Left ventricle myocardium inferior (tissue), 1 donor: ENCODE measurements around the gene ETF1. TPM values are rescaled to one million over a fixed set of nuclear protein-coding genes. Genes with fewer than 3 reads are reported as not detected.
A peak's percentile ranks its signal among the peaks of the same experiment; 100 is the strongest.

Experiments used
- DNase-seq: peaks from one replicate; pipeline ENCODE4 v3.0.0-alpha.2; 2020
- H3K27ac ChIP-seq: fragments of 200-600 bp; replicated peaks from 2 replicates; pipeline ENCODE4 v1.8.0; 2021
- H3K27me3 ChIP-seq: fragments of 200-600 bp; 2 replicates; pipeline ENCODE4 v1.8.0; 2021; ENCODE audit warnings: low read depth
- H3K36me3 ChIP-seq: fragments of 200-600 bp; 2 replicates; pipeline ENCODE4 v1.8.0; 2021
- H3K4me1 ChIP-seq: fragments of 200-600 bp; 2 replicates; pipeline ENCODE4 v1.8.0; 2021
- H3K4me3 ChIP-seq: fragments of 200-600 bp; 2 replicates; pipeline ENCODE4 v1.8.0; 2021; ENCODE audit warnings: mild to moderate bottlenecking, moderate library complexity
- H3K9me3 ChIP-seq: fragments of 200-600 bp; replicated peaks from 2 replicates; pipeline ENCODE4 v1.8.0; 2021
- CTCF ChIP-seq: fragments of 200-600 bp; IDR thresholded peaks from 2 replicates; pipeline ENCODE4 v1.8.0; 2021; ENCODE audit warnings: antibody characterized with exemption, mild to moderate bottlenecking, borderline replicate concordance
- intact Hi-C: fragments of 100-400 bp; cut with micrococcal nuclease; formaldehyde crosslinking; loops from one replicate; pipeline ENCODE4 v1.11.0; 2022
- total RNA-seq: library from RNA; stranded (reverse); fragmentation: NEBNext Ultra II Directional; extraction: Animal tissue kit (Norgen Biotek cat#: 25700); gene quantifications from one replicate; pipeline ENCODE4 v1.2.1, GENCODE V29; 2021
- donor health status: DM: no; HTN: yes; CAD: no; lungs with severe emphysema.

Gene ETF1
- total RNA-seq, 1 donor from 2014 or later, result 80.8 TPM

GRCh38 chr5:138574744-138575193 lies 31.7 kb upstream of the ETF1 start:
- intact Hi-C loops, result no loop called here
- Histone ChIP-seq H3K4me3 (peak overlapping the region; percentile 85), H3K27ac (peak overlapping the region; percentile 98), H3K4me1 (peaks cover 49% of the 10 kb centered on the region), H3K9me3 (no peaks in the 10 kb centered on the region), H3K27me3 (no peaks in the 10 kb centered on the region), H3K36me3 (peaks cover 43% of the 10 kb centered on the region)
- no peak for DNase-seq
- TF ChIP-seq CTCF, result no peak

GRCh38 chr5:138573949-138574670 lies 31.1 kb upstream of the ETF1 start:
- DNase-seq, result no peak
- Histone ChIP-seq H3K9me3 (no peaks in the 10 kb centered on the region), H3K27ac (peak overlapping the region; percentile 98), H3K36me3 (peaks cover 49% of the 10 kb centered on the region), H3K4me1 (peaks cover 55% of the 10 kb centered on the region), H3K27me3 (no peaks in the 10 kb centered on the region), H3K4me3 (peak overlapping the region; percentile 85)
- intact Hi-C loops, result no loop called here
- TF ChIP-seq CTCF, result no peak

- H3K36me3 ChIP-seq, result peaks cover 58% of the 10 kb centered on the region
- peak overlapping the region; percentile 85 for H3K4me3 ChIP-seq
- TF ChIP-seq CTCF, result no peak
- DNase-seq, result no peak
- no peak overlapping the region for H3K27ac ChIP-seq
- peaks cover 55% of the 10 kb centered on the region for H3K4me1 ChIP-seq
- H3K9me3 ChIP-seq, result no peaks in the 10 kb centered on the region
- intact Hi-C loops, result no loop called here
- no peaks in the 10 kb centered on the region for H3K27me3 ChIP-seq
These were observed 30.2 kb upstream of the ETF1 start for GRCh38 chr5:138573223-138573622.

GRCh38 chr5:138570871-138571270 lies 27.8 kb upstream of the ETF1 start:
- peaks cover 50% of the 10 kb centered on the region for H3K4me1 ChIP-seq
- DNase-seq, result no peak
- peaks cover 82% of the 10 kb centered on the region for H3K36me3 ChIP-seq
- no peak overlapping the region for H3K27ac ChIP-seq
- intact Hi-C loops, result no loop called here
- TF ChIP-seq CTCF, result no peak
- H3K27me3 ChIP-seq, result no peaks in the 10 kb centered on the region
- no peak overlapping the region for H3K4me3 ChIP-seq
- no peaks in the 10 kb centered on the region for H3K9me3 ChIP-seq

GRCh38 chr5:138569782-138570181 lies 26.7 kb upstream of the ETF1 start:
- no peak for DNase-seq
- H3K4me1 ChIP-seq, result peaks cover 57% of the 10 kb centered on the region
- no peak overlapping the region for H3K27ac ChIP-seq
- H3K9me3 ChIP-seq, result no peaks in the 10 kb centered on the region
- H3K36me3 ChIP-seq, result peaks cover 92% of the 10 kb centered on the region
- H3K4me3 ChIP-seq, result no peak overlapping the region
- intact Hi-C loops, result no loop called here
- no peaks in the 10 kb centered on the region for H3K27me3 ChIP-seq
- no peak for TF ChIP-seq CTCF
